ENCODE measurements around the gene STOML1. TPM values are rescaled to one million over a fixed set of nuclear protein-coding genes. Genes with fewer than 3 reads are reported as not detected.

STOML1 gene
- total RNA-seq, 1 donor from 2014 or later: 9.7 TPM

DNA sequence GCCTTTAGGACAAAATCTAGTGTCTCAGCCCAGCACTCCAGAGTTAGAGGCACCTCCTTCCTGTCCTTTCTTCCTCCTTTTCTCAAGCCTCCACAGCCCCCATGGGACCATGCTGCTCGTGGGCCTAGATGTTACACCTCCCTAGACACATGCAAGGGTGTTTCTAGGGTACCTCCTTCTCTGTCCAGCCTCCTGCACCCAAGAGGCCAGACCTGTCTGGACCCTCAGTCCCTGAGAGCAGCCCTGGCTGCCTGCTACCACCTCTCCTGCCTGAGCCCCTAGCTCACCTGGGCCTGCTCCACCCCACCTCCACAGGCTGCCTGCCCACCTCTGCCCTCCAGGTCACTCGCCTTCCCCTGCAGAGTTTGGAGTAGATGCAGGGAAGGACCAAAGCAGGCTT is 60.7 kb downstream of the STOML1 start:
- H3K36me3 Mint-ChIP-seq (ENCODE audit: low read depth): no peaks in the 10 kb centered on the region
- peaks cover 30% of the 10 kb centered on the region for H3K4me1 Mint-ChIP-seq
- TF ChIP-seq, protein P1, sequence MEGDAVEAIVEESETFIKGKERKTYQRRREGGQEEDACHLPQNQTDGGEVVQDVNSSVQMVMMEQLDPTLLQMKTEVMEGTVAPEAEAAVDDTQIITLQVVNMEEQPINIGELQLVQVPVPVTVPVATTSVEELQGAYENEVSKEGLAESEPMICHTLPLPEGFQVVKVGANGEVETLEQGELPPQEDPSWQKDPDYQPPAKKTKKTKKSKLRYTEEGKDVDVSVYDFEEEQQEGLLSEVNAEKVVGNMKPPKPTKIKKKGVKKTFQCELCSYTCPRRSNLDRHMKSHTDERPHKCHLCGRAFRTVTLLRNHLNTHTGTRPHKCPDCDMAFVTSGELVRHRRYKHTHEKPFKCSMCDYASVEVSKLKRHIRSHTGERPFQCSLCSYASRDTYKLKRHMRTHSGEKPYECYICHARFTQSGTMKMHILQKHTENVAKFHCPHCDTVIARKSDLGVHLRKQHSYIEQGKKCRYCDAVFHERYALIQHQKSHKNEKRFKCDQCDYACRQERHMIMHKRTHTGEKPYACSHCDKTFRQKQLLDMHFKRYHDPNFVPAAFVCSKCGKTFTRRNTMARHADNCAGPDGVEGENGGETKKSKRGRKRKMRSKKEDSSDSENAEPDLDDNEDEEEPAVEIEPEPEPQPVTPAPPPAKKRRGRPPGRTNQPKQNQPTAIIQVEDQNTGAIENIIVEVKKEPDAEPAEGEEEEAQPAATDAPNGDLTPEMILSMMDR (conservative IDR thresholded peaks at IDR 0.05): no peak
- no peaks in the 10 kb centered on the region for H3K9me3 Mint-ChIP-seq
- peak overlapping the region; percentile 55 for H3K4me3 Mint-ChIP-seq
- DNase-seq (ENCODE audit: low read depth, low spot score): no peak
- H3K27ac Mint-ChIP-seq (ENCODE audit: unreplicated experiment): no peak overlapping the region
- H3K27me3 Mint-ChIP-seq (ENCODE audit: low read depth): peaks cover 16% of the 10 kb centered on the region

DNA sequence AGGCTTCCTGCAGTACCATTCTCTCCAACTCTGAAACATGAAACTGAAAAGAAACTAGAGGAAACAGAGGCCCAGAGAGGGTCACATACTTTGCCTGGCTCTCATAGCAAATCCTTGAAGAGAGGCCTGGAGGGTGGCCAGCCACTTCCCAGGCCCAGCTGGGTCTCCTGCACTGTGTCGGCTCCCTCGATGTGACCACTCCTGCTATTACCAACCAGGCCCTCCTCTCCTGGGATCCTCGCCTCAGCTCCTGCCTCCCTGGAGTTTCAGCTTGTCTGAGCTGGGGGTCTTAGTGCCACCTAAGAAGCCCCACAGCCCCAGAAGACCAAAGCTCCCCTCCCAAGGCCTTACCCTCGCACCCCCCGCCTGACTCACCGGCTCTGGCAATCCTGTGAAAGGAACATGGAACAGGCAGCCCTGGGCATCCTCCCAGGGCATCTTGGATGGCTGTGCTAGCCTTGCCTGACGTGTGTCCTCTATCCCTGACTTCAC is 61.3 kb downstream of the STOML1 start:
- DNase-seq (ENCODE audit: low read depth, low spot score): no peak
- Mint-ChIP-seq H3K9me3 (no peaks in the 10 kb centered on the region), H3K27me3 (ENCODE audit: low read depth) (peaks cover 19% of the 10 kb centered on the region), H3K4me1 (peaks cover 26% of the 10 kb centered on the region), H3K27ac (ENCODE audit: unreplicated experiment) (no peak overlapping the region), H3K4me3 (peak overlapping the region; percentile 55), H3K36me3 (ENCODE audit: low read depth) (no peaks in the 10 kb centered on the region)
- TF ChIP-seq, protein P1 (conservative IDR thresholded peaks at IDR 0.05): no peak

DNA sequence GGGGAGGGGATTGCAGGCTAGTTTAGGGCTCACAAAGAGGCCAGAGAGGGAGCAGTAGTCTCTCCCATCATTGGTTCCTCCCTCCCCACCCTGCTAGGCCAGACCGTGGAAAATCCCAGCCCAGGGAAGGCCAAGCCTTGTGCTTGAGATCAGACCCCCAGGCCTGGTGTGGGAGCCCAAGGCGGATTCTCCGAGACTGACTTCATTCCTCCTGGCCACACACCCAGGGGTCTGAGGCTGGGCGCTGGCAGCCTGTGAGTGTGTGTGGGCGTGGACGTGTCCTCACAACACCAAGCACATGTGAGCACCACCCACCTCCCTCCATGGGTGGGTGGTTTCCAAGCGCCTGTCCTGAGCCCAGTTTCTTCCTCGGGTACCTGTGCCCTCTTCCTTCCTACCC is 61.7 kb downstream of the STOML1 start:
- Mint-ChIP-seq H3K4me1 (peaks cover 27% of the 10 kb centered on the region), H3K9me3 (no peaks in the 10 kb centered on the region), H3K27ac (ENCODE audit: unreplicated experiment) (no peak overlapping the region), H3K27me3 (ENCODE audit: low read depth) (peaks cover 23% of the 10 kb centered on the region), H3K36me3 (ENCODE audit: low read depth) (no peaks in the 10 kb centered on the region), H3K4me3 (no peak overlapping the region)
- TF ChIP-seq, protein P1 (conservative IDR thresholded peaks at IDR 0.05): no peak
- DNase-seq (ENCODE audit: low read depth, low spot score): no peak

DNA sequence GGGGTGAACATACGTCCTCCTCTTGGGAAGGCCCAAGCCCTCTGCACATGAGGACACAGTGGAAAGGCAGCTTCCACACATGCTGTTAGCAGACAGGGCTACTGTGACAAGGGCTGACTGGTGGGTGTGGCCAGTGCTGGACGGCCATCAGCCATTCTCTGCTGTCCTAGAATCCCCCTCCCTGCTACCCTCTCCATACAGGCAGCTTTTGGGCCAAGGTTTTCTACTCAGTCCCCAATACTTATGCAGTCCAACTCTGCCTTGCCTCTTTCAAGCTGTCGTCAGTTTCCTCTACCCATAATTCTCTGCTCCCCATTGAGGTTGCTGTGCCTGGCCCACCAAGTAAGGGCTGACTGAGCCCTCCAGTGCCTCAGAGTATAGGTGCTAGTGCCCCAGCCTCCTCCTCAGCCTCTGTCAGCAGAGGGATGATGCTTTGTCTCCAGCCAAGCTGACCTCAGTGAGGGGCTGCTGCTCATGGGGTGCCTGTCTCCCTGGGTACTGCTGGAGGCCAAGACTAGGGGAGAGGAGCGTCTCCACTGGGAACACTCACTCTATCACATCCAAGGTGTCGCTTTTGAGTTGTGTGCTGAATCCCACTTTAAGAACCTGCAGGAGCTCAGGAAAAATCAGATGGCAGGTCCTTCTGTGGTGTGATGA is 63.0 kb downstream of the STOML1 start:
- TF ChIP-seq, protein P1 (conservative IDR thresholded peaks at IDR 0.05): no peak
- no peak for DNase-seq (ENCODE audit: low read depth, low spot score)
- Mint-ChIP-seq H3K36me3 (ENCODE audit: low read depth) (no peaks in the 10 kb centered on the region), H3K4me1 (peaks cover 30% of the 10 kb centered on the region), H3K27ac (ENCODE audit: unreplicated experiment) (no peak overlapping the region), H3K9me3 (no peaks in the 10 kb centered on the region), H3K27me3 (ENCODE audit: low read depth) (peaks cover 23% of the 10 kb centered on the region), H3K4me3 (peak overlapping the region; percentile 85)

Other genes with a start within 250 kb of the STOML1 start
- gene INSYN1, start 238.9 kb downstream of the STOML1 start, total RNA-seq: 9.5 and 9.6 TPM in 2 replicates
- not detected in 2 replicates for gene TBC1D21, start 118.7 kb downstream of the STOML1 start, total RNA-seq
- gene LOXL1, start 65.8 kb downstream of the STOML1 start, total RNA-seq: 17.3 and 19.9 TPM in 2 replicates
- 30.6 and 38.0 TPM in 2 replicates for gene PML, start 2.4 kb upstream of the STOML1 start, total RNA-seq
- gene GOLGA6A, start 90.3 kb upstream of the STOML1 start, total RNA-seq: not detected in 2 replicates
- gene ISLR2, start 138.3 kb upstream of the STOML1 start, total RNA-seq: 9.6 and 10.9 TPM in 2 replicates
- 1.5 and 2.6 TPM in 2 replicates for gene ISLR, start 181.4 kb upstream of the STOML1 start, total RNA-seq
- gene STRA6, start 210.5 kb upstream of the STOML1 start, total RNA-seq: 138 and 146 TPM in 2 replicates
- 15.1 and 15.6 TPM in 2 replicates for gene CCDC33, start 244.0 kb upstream of the STOML1 start, total RNA-seq

All from neural crest cell (in vitro differentiated cells).